Spinal cord (tissue), 10 donors: ENCODE data around the gene TRPC5OS. TPM values are rescaled to one million over a fixed set of nuclear protein-coding genes. Genes with fewer than 3 reads are reported as not detected.

ENCODE experiments used
- DNase-seq, 6 donors: peaks; one replicate each; pipeline versions ENCODE4 v3.0.0 to v3.0.0-alpha.2; 2013 to 2015; ENCODE audit warnings: low spot score in 6 of 6, low read depth in 4 of 6
- H3K27ac ChIP-seq: one replicate; pipeline ENCODE4 v1.5.1; 2013; ENCODE audit warnings: low read depth, low read length, control low read depth
- H3K27me3 ChIP-seq: one replicate; pipeline ENCODE4 v1.6.1; 2013; ENCODE audit warnings: low read length; ENCODE audit not compliant: control insufficient read depth, insufficient read depth
- H3K36me3 ChIP-seq: one replicate; pipeline ENCODE4 v1.6.1; 2013; ENCODE audit warnings: low read length; ENCODE audit not compliant: control insufficient read depth, insufficient read depth
- H3K4me1 ChIP-seq: one replicate; pipeline ENCODE4 v1.6.1; 2013; ENCODE audit warnings: low read length; ENCODE audit not compliant: control insufficient read depth, insufficient read depth
- H3K4me3 ChIP-seq: one replicate; pipeline ENCODE4 v1.5.1; 2013; ENCODE audit warnings: low read depth, low read length, control low read depth
- H3K9me3 ChIP-seq: one replicate; pipeline ENCODE4 v1.6.1; 2013; ENCODE audit warnings: low read length; ENCODE audit not compliant: control insufficient read depth, insufficient read depth
- whole genome bisulfite sequencing: methylation state at CpG from one replicate; pipeline ENCODE4 v1.1.5; 2013; ENCODE audit warnings: missing lambda C conversion rate; ENCODE audit not compliant: insufficient coverage; 5-methylcytosine and 5-hydroxymethylcytosine counted together
- long read RNA-seq, 4 donors: transcript quantifications; one replicate each; lab custom pipeline, GENCODE V29; 2026
- polyA plus RNA-seq, 2 donors: library from polyadenylated mRNA; unstranded; fragments of 120-200 nt; gene quantifications; one replicate each; pipeline ENCODE4 v1.2.1, GENCODE V29; 2013; ENCODE audit not compliant: insufficient read length in 2 of 2
- total RNA-seq, 2 donors: library from RNA; depleted of rRNA in 1 of 2; stranded (reverse); fragments of 120-200 nt in 1 of 2; fragments of >200 nt in 1 of 2; gene quantifications; one replicate each; pipeline versions ENCODE4 v1.2.3 to v1.2.4, GENCODE V29; 2013 to 2014
- donor health status: healthy.

TRPC5OS gene
- total RNA-seq (under 1 TPM; 0.06 to 0.10 TPM), polyA plus RNA-seq (under 1 TPM; 0.12 to 0.17 TPM)
- long read RNA-seq, donor 1, result 0 reads
- long read RNA-seq, donor 2, result 0 reads
- long read RNA-seq, donor 3, result 0 reads
- long read RNA-seq, donor 4, result 0 reads

DNA sequence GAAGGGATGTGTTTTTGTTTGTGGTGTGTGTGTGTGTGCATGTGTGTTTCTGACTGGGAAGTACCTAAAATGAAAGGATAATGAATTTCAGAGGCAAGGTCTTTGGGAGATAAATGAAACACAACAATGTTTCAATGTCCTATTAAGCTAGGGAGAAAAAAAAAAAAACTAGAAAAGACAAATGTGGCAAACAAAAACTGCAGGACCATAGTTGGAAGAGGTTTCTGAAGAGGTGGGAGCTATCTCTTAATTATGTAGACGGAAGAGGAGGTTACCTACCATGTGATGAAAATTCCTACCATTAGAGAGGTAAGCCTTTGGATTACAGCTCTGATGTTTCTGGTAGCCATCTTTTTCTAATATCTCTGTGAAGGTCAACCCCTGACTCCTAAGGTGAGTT, at the start of gene TRPC5OS:
Gene TRPC5OS, plus strand, starts transcription at position 301 of the 400 bp plus-strand sequence. CDS start 25,669 bp downstream, outside the sequence.
- H3K27ac ChIP-seq, result no peak within 1 kb of the TSS
- no peaks in the 10 kb centered on the region for H3K4me1 ChIP-seq
- no peak for DNase-seq
- H3K36me3 ChIP-seq, result no peaks in the 10 kb centered on the region
- no peaks in the 10 kb centered on the region for H3K9me3 ChIP-seq
- H3K4me3 ChIP-seq, result no peak within 1 kb of the TSS
- WGBS, result no CpG with 5 or more reads among the region's 1 CpG
- peaks cover 9% of the 10 kb centered on the region for H3K27me3 ChIP-seq

GRCh38 chrX:111829345-111829744, 46.6 kb upstream of the TRPC5OS start:
- Histone ChIP-seq H3K27ac (no peak overlapping the region), H3K36me3 (no peaks in the 10 kb centered on the region), H3K9me3 (no peaks in the 10 kb centered on the region), H3K4me3 (no peak overlapping the region), H3K4me1 (no peaks in the 10 kb centered on the region), H3K27me3 (peaks cover 6% of the 10 kb centered on the region)
- WGBS, result 63% methylated on average over 2 of the region's 2 CpGs
- no peak for DNase-seq

DNA sequence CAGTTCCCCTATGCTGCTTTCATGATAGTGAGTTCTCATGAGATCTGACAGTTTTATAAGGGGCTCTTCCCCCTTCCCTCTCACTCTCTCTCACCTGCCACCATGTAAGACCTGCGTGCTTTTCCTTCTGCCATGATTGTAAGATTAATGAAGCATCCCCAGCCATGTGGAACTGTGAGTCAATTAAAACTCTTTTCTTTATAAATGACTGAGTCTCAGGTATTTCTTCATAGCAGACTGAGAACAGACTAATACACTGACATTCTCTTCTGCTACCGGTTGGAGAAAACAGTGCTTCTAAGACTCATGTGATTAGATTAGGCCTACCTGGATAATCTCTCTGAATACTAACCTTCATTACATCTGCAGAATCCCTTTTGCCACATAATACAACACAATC, 45.4 kb upstream of the TRPC5OS start:
- no peak for DNase-seq
- no peak overlapping the region for H3K4me3 ChIP-seq
- no peaks in the 10 kb centered on the region for H3K9me3 ChIP-seq
- H3K27me3 ChIP-seq, result peaks cover 7% of the 10 kb centered on the region
- H3K36me3 ChIP-seq, result no peaks in the 10 kb centered on the region
- no CpG with 5 or more reads among the region's 2 CpGs for WGBS
- H3K4me1 ChIP-seq, result no peaks in the 10 kb centered on the region
- no peak overlapping the region for H3K27ac ChIP-seq

DNA sequence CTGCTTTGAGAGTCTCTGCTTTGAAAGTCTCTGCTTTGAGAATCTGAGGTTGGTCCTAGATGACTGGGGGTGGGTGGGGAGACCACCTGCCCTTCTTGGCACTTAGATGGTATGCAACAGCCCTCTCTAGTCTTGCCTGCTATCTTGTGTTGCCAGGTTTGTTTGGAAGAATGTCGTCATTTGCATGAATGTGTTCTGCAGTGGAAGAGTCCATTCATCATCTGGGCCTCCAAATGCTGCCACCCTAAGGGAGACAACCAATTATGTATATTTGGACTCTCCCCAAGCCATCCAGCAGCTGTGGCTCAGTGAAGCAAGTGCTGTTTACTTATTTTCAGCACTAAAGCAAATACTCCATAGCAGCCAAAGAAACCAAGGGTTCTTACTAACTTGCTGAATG, 44.6 kb upstream of the TRPC5OS start:
- Histone ChIP-seq H3K4me3 (no peak overlapping the region), H3K9me3 (no peaks in the 10 kb centered on the region), H3K36me3 (no peaks in the 10 kb centered on the region), H3K4me1 (no peaks in the 10 kb centered on the region), H3K27ac (no peak overlapping the region), H3K27me3 (peaks cover 7% of the 10 kb centered on the region)
- WGBS, result no CpG with 5 or more reads among the region's 1 CpG
- DNase-seq, result peak in 3 of 6 donors; percentile 32 to 81 (median 78)

DNA sequence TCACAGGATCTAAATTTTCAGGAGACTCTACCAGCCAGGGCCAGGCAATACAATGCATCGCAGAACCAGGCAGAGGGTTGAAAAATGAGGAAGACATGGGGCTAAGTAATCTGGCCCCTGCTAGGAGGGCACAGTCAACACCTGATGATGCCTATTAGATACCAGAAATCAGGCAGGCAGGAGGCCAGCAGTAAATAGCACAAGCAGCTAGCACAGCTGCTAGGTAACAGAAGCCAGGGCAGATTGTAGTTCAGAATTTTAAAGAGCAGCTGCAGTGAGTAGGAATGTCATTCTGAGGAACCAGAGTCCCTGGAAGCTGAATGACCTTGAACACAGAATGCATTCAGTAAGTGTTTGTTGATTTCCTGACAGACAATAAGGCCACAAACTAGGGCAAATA, 38.8 kb upstream of the TRPC5OS start:
- peaks cover 10% of the 10 kb centered on the region for H3K27me3 ChIP-seq
- H3K27ac ChIP-seq, result no peak overlapping the region
- H3K9me3 ChIP-seq, result no peaks in the 10 kb centered on the region
- DNase-seq, result peak in 4 of 6 donors; percentile 21 to 82 (median 47)
- H3K36me3 ChIP-seq, result no peaks in the 10 kb centered on the region
- no peak overlapping the region for H3K4me3 ChIP-seq
- H3K4me1 ChIP-seq, result peaks cover 3% of the 10 kb centered on the region
- WGBS, result 44% methylated on average over 1 of the region's 1 CpG

DNA sequence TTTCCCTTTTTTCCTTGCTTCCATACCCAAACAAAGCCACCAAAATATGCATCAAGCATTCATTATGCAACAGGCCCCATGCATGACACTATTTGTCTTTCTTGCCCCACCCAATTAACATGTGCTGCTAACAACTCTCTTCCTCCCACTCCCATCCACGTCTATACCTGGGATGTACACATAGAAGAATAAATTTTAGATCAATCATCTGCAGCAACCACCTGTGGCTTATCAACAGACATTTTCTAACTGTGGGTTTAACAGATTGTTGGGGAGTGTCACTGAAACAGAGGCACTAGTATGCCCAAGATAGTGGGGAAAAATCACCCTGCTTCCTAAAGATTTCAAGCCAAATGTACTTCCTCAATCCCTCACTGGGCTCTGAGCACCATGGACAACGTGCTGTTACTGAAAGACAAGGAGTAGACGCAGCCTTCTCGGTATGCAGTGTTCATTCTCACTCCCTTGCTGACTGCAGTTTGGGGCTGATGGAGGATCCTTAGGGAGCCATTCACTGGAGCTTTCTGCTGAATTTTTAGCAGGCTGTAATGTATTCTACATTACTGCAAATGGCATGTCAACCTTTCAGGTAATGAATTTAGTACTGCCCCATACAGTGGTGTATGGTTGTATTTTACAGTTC, 28.4 kb upstream of the TRPC5OS start:
- WGBS, result 26% methylated on average over 3 of the region's 4 CpGs
- H3K36me3 ChIP-seq, result no peaks in the 10 kb centered on the region
- peaks cover 8% of the 10 kb centered on the region for H3K27me3 ChIP-seq
- no peaks in the 10 kb centered on the region for H3K4me1 ChIP-seq
- peak in 1 of 6 donors; percentile 77 for DNase-seq
- H3K9me3 ChIP-seq, result no peaks in the 10 kb centered on the region
- H3K4me3 ChIP-seq, result no peak overlapping the region
- no peak overlapping the region for H3K27ac ChIP-seq

- no peaks in the 10 kb centered on the region for H3K36me3 ChIP-seq
- H3K4me3 ChIP-seq, result no peak overlapping the region
- DNase-seq, result peak in 1 of 6 donors; percentile 59
- H3K4me1 ChIP-seq, result no peaks in the 10 kb centered on the region
- H3K27ac ChIP-seq, result no peak overlapping the region
- peaks cover 8% of the 10 kb centered on the region for H3K27me3 ChIP-seq
- 29% methylated on average over 1 of the region's 5 CpGs for WGBS
- H3K9me3 ChIP-seq, result no peaks in the 10 kb centered on the region
These were observed 27.4 kb upstream of the TRPC5OS start for GRCh38 chrX:111848541-111848940.

GRCh38 chrX:111850975-111851374, 25.0 kb upstream of the TRPC5OS start:
- Histone ChIP-seq H3K4me1 (no peaks in the 10 kb centered on the region), H3K27me3 (peaks cover 8% of the 10 kb centered on the region), H3K4me3 (no peak overlapping the region), H3K36me3 (no peaks in the 10 kb centered on the region), H3K27ac (no peak overlapping the region), H3K9me3 (no peaks in the 10 kb centered on the region)
- peak in 1 of 6 donors; percentile 71 for DNase-seq

DNA sequence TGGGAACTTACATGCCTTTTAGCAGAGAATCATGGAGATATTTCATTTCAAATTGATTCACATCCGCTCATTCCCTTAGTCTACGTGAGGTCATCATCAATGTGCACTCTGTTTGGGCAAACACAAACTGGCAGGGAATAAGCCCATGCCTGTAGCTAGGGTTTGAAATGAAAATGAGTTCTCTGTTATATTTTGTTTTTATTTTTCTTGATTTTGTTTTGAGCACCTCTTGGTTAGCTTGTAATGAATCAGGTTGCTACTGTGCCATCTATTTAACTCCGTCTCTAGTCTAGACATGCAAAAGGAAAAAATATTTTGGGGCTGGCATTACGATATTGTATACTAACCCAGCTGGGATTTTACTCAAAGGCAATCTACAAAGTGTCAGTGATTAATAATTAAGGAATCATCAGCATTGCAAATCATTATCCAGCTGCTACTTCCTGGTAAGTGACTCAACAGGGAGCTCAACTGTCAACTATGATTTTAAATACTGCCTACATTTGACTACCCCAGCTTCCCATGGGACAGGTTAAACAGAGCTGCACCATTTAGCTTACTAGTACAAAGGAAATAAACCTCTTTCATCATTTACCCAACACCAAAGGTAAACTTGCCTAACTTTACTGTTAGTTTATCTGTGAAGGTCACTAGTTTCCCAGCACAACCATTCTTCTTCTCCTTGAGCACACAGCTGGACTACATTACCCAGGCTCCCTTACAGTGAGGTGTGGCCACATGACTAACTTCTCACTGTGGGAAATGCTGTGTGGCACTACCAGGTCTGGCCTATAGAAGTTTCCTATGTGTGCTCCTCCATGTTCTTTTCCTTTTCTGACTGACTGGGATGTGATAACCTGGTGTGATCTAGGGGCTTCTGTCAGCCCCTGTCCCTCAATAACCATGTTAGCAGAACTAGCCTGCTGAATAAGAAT, 21.2 kb upstream of the TRPC5OS start:
- no peaks in the 10 kb centered on the region for H3K9me3 ChIP-seq
- WGBS, result 14% methylated on average over 1 of the region's 4 CpGs
- no peaks in the 10 kb centered on the region for H3K4me1 ChIP-seq
- H3K36me3 ChIP-seq, result no peaks in the 10 kb centered on the region
- H3K27ac ChIP-seq, result no peak overlapping the region
- DNase-seq, result peak in 1 of 6 donors; percentile 61
- H3K27me3 ChIP-seq, result peaks cover 2% of the 10 kb centered on the region
- H3K4me3 ChIP-seq, result no peak overlapping the region
